Stimulated activated CD4-positive, alpha-beta T cell treated with anti-CD3 and anti-CD28 coated beads, Interleukin-1b, Interleukin-23, amount 100 ng/mL, for 48 hours (primary cell): ENCODE results near the gene CNTROB.

Experiments
- DNase-seq: peaks from one replicate; pipeline ENCODE4 v3.0.0-alpha.2; 2020

Gene CNTROB

DNA sequence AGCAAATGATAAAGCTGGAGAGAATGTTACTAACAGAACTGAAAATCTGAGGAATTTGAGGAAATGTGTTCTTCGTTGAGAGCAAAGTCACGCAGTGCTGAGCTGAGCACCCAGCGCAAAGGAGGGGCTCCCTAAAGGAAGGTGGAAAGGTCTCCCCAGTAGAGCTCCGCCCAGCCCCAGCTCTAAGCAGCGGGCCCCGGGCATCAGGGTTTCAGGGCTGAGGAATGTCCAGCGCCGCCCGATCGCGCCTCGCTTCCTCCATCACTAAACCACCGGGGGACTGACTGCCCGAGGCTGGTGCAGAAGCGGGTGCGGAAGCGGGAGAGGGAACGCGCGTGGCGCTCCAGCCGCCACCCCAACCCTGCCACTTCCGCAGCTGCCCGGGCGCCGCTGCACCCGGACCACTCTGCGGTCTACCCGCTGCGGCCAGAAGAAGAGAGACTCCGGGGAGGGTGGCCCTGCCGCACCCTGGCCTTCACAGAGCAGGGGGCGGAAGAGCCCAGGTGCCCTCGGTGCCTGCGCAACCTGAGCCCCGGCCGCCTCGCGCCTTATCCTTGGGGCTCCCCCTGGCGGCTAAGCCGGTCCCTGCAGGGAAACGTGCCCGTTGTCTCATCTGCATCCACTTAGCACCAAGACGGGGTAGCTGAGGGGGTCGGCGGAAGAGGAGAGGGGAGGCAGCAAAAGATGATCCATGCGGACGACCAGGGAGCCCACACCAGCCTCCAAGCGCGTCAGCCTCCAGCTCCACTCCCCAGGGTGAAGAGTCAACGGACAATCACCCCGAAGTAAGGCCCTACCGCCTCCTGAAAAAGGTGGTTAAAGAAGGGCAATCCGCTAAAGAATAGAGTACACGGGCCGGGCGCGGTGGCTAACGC is 58.0 kb downstream of the CNTROB start:
- peak; percentile 90 for DNase-seq

GRCh38 chr17:7992516-7992915 is 60.5 kb downstream of the CNTROB start:
- no peak for DNase-seq

GRCh38 chr17:7992924-7993323 is 60.9 kb downstream of the CNTROB start:
- no peak for DNase-seq

GRCh38 chr17:7993972-7994589 is 62.1 kb downstream of the CNTROB start:
- no peak for DNase-seq

DNA sequence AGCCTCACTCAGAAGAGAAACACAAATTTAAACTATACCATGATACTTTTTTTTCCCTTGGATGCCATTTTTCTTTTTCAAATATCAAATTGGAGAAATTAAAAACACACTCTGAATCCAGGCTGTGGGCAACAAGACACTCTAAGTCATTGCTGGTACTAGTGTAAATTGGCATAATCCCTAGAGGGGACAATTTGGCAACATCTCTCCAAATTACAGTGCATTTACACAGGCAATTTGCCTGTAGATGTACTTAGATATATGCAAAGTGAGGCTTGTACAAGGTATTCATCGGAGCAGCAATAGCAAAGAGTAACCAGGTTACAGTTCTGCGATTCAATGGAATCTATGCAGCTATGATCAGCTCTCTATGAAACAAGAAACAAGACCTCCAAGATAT is 63.7 kb downstream of the CNTROB start:
- no peak for DNase-seq

GRCh38 chr17:7997186-7997585 is 65.2 kb downstream of the CNTROB start:
- peak; percentile 33 for DNase-seq
